ENCODE results near the gene HIVEP3. TPM values are rescaled to one million over a fixed set of nuclear protein-coding genes. Genes with fewer than 3 reads are reported as not detected.

The HIVEP3 gene
- total RNA-seq, 2 experiments from 2014 or later: 25.3 to 26.2 TPM

DNA sequence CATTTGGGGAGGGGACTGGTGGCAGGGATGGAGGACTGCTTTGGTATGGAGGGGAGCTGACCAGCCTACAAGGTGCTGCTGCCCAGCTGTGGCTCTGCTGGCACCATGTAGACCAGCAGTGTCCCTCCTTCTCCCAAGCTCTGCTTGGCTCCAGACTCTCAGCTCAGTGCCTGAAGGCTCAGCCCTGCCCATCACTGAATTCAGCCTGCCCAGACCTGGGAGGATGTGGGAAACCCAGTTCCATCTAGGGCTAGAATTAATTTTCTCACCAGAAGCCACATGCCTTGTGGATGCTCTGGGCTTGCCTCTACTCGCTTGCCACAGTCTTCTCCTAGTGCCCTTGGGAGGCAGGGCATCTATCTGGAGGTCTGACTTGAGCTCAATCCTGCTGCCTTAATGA, 239.2 kb downstream of the HIVEP3 start:
- H3K36me3 Mint-ChIP-seq: no peaks in the 10 kb centered on the region
- no peaks in the 10 kb centered on the region for H3K9me3 Mint-ChIP-seq
- no peaks in the 10 kb centered on the region for H3K27me3 Mint-ChIP-seq
- intact Hi-C loops (cut with micrococcal nuclease): no loop called here
- POLR2A ChIA-PET: interaction anchor here (0.9 kb wide), 1 partner anchor 18 kb away, joined by 3 read pairs; no protein-coding TSS in a partner anchor
- no peak for DNase-seq
- no peak overlapping the region for H3K4me3 Mint-ChIP-seq
- H3K27ac Mint-ChIP-seq: no peak overlapping the region
- peaks cover 63% of the 10 kb centered on the region for H3K4me1 Mint-ChIP-seq (ENCODE audit: low read depth)
- CTCF ChIA-PET: no interaction called here

DNA sequence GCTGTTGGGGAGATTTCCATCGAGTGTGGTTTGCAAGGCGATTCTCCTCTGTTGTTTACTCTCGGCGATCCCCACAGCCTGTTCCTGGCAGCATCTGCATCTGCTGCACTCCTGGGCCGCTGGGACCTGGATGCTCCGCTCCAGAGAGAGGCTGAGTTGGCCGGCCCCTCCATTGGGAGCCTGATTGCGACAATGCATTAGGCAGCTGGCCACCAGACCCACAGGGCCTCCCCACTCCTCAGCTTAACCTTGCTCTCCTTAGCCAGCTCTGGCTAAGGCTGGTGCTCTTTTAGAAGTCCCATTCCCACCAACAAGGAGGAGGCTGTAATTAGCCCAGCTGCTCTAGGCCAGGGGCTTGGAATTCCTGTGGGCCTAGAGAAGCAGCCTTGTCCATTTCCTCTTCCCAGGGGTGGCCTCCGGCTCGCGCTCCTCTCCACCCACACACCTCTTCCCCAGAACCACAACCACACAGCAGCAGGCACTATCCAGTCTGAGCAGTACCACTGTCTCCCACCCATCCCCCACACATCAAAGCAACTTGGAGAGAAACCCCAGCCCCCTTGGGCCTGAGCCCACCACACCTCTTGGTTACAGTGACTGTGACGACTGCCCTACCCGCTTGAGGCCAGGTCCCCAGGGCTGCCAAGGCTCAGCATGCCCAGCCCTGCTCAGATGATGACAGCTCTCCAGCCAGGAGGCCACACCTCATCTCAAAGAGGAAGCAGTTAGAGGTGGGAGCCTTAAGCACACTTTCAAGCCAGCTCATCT, 240.4 kb downstream of the HIVEP3 start:
- peak; percentile 41 for DNase-seq
- CTCF ChIA-PET: interaction anchor here (1.5 kb wide), 1 partner anchor 134 kb away, joined by 3 read pairs; no protein-coding TSS in a partner anchor
- H3K4me3 Mint-ChIP-seq: peak overlapping the region; percentile 4

GRCh38 chr1:41677620-41678019, 241.1 kb downstream of the HIVEP3 start:
- H3K4me1 Mint-ChIP-seq (ENCODE audit: low read depth): peaks cover 63% of the 10 kb centered on the region
- intact Hi-C loops (cut with micrococcal nuclease): no loop called here
- peak overlapping the region; percentile 6 for H3K27ac Mint-ChIP-seq
- H3K27me3 Mint-ChIP-seq: no peaks in the 10 kb centered on the region
- no peak overlapping the region for H3K4me3 Mint-ChIP-seq
- DNase-seq: no peak
- no peaks in the 10 kb centered on the region for H3K9me3 Mint-ChIP-seq
- no peaks in the 10 kb centered on the region for H3K36me3 Mint-ChIP-seq
- CTCF ChIA-PET: interaction anchor here (1.5 kb wide), 1 partner anchor 135 kb away, joined by 3 read pairs; no protein-coding TSS in a partner anchor
- POLR2A ChIA-PET: interaction anchor here (0.9 kb wide), 1 partner anchor 17 kb away, joined by 3 read pairs; no protein-coding TSS in a partner anchor

More for the DNA sequence above, 240.4 kb downstream of the HIVEP3 start:
- intact Hi-C loops (cut with micrococcal nuclease): no loop called here
- Mint-ChIP-seq H3K27me3 (no peaks in the 10 kb centered on the region), H3K36me3 (no peaks in the 10 kb centered on the region), H3K27ac (peak overlapping the region; percentile 28), H3K4me1 (ENCODE audit: low read depth) (peaks cover 63% of the 10 kb centered on the region), H3K9me3 (no peaks in the 10 kb centered on the region)
- POLR2A ChIA-PET: interaction anchor here (0.5 kb wide), 1 partner anchor 776 kb away, joined by 4 read pairs; no protein-coding TSS in a partner anchor

DNA sequence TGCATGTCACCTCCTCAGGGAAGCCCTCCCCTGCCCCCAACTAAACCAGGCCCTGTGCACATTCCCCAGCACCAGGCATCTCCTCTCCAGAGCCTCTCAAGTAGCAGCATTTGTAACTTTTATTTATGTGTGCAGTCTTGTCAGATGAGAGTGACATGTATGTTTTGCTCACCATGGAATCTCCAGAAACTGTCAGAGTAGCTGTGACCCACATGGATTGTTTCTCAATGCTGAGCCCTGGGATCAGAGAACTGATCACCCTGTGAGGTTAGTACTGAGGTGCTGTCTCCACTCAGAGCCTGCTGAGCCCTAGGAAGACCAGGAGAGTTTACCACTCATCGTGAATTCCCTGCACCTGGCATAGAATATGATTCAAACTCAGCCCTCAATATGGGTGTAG, 243.3 kb downstream of the HIVEP3 start:
- no peak for DNase-seq
- POLR2A ChIA-PET: interaction anchor here (1.0 kb wide), 1 partner anchor 8 kb away, joined by 4 read pairs; no protein-coding TSS in a partner anchor
- Mint-ChIP-seq H3K4me3 (no peak overlapping the region), H3K27ac (no peak overlapping the region), H3K27me3 (no peaks in the 10 kb centered on the region), H3K9me3 (no peaks in the 10 kb centered on the region), H3K36me3 (no peaks in the 10 kb centered on the region), H3K4me1 (ENCODE audit: low read depth) (peaks cover 84% of the 10 kb centered on the region)
- intact Hi-C loops (cut with micrococcal nuclease): no loop called here
- CTCF ChIA-PET: no interaction called here

DNA sequence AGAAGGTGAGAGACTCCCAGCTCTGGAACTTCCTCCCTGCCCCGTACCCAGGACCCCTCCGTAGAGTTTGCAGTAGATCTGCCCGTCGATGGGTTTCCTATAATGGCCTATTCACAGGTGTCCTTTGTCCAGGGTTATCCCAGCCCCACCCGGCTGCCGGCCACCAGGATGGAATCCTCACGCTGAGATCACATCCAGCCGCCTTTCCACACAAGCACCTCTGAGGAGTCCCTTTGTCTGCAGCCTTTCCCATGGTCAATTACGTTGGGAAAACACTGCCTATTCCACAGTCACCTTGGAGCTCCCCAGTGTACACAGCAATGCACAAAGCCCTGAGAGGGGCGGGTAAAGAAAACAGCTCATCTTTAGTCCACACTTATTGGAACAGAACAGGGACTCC, 244.2 kb downstream of the HIVEP3 start:
- no peak overlapping the region for H3K4me3 Mint-ChIP-seq
- H3K27me3 Mint-ChIP-seq: no peaks in the 10 kb centered on the region
- H3K36me3 Mint-ChIP-seq: no peaks in the 10 kb centered on the region
- CTCF ChIA-PET: interaction anchor here (1.3 to 1.4 kb wide), 2 partner anchors 34 to 80 kb away, joined by 4 to 7 read pairs; no protein-coding TSS in a partner anchor
- DNase-seq: no peak
- peaks cover 93% of the 10 kb centered on the region for H3K4me1 Mint-ChIP-seq (ENCODE audit: low read depth)
- H3K27ac Mint-ChIP-seq: no peak overlapping the region
- POLR2A ChIA-PET: interaction anchor here (1.3 to 4.3 kb wide), 3 partner anchors 12 to 75 kb away, joined by 3 to 40 read pairs (median 6); no protein-coding TSS in a partner anchor
- no peaks in the 10 kb centered on the region for H3K9me3 Mint-ChIP-seq
- intact Hi-C loops (cut with micrococcal nuclease): no loop called here

DNA sequence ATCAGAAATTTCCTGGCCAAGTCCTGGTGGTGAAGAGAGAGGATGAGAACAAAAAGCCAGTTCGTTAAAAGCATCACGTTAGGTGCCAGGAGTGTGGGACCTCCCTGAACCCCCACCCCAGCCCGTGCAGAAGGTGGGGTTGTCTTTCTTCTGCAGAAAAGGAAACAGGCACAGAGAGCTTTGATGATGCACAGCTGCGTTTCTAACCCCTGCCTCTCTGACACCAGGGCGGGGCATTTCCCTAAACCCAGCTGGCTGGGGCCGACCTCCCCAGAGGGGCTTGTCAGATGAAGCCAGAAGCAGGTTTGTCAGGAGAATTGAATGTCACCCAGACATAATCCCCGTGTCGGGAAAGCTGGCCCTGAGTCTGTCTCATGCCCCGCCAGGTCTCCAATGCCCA, 244.9 kb downstream of the HIVEP3 start:
- H3K27ac Mint-ChIP-seq: peak overlapping the region; percentile 76
- H3K36me3 Mint-ChIP-seq: no peaks in the 10 kb centered on the region
- CTCF ChIA-PET: interaction anchor here (1.0 to 2.4 kb wide), 10 partner anchors 9 to 158 kb away, joined by 3 to 7 read pairs (median 4); no protein-coding TSS in a partner anchor
- POLR2A ChIA-PET: interaction anchor here (0.6 to 4.3 kb wide), 8 partner anchors 11 to 78 kb away, joined by 3 to 40 read pairs (median 4); no protein-coding TSS in a partner anchor
- peaks cover 94% of the 10 kb centered on the region for H3K4me1 Mint-ChIP-seq (ENCODE audit: low read depth)
- peak overlapping the region; percentile 53 for H3K4me3 Mint-ChIP-seq
- DNase-seq: peak; percentile 67
- H3K27me3 Mint-ChIP-seq: no peaks in the 10 kb centered on the region
- intact Hi-C loops (cut with micrococcal nuclease): no loop called here
- H3K9me3 Mint-ChIP-seq: no peaks in the 10 kb centered on the region

DNA sequence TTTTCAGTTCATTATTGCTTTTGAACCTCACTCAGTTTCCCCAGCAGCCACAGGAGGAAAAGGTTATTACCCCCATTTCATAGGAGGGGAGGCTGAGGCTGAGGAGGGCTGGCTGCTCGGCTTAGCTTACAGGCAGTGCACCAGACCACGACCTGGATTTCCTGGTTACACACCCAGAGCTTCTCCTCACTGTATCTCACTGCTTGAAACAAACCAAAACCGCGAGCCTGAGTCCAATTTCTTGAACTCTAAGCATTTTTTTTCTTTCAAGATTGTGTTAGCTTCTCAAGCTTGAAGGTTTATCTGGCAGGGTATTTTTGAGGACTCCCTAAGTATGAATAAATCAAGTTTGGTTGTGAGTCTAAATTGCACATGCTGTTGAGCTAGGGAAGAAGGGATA, 245.3 kb downstream of the HIVEP3 start:
- Mint-ChIP-seq H3K4me1 (ENCODE audit: low read depth) (peaks cover 94% of the 10 kb centered on the region), H3K27ac (peak overlapping the region; percentile 76), H3K27me3 (no peaks in the 10 kb centered on the region), H3K9me3 (no peaks in the 10 kb centered on the region), H3K4me3 (peak overlapping the region; percentile 53), H3K36me3 (no peaks in the 10 kb centered on the region)
- CTCF ChIA-PET: interaction anchor here (0.6 to 2.4 kb wide), 12 partner anchors 9 to 157 kb away, joined by 3 to 7 read pairs (median 4); no protein-coding TSS in a partner anchor
- POLR2A ChIA-PET: interaction anchor here (0.6 to 4.3 kb wide), 8 partner anchors 9 to 78 kb away, joined by 3 to 40 read pairs (median 5); no protein-coding TSS in a partner anchor
- DNase-seq: peak; percentile 72
- intact Hi-C loops (cut with micrococcal nuclease): no loop called here

DNA sequence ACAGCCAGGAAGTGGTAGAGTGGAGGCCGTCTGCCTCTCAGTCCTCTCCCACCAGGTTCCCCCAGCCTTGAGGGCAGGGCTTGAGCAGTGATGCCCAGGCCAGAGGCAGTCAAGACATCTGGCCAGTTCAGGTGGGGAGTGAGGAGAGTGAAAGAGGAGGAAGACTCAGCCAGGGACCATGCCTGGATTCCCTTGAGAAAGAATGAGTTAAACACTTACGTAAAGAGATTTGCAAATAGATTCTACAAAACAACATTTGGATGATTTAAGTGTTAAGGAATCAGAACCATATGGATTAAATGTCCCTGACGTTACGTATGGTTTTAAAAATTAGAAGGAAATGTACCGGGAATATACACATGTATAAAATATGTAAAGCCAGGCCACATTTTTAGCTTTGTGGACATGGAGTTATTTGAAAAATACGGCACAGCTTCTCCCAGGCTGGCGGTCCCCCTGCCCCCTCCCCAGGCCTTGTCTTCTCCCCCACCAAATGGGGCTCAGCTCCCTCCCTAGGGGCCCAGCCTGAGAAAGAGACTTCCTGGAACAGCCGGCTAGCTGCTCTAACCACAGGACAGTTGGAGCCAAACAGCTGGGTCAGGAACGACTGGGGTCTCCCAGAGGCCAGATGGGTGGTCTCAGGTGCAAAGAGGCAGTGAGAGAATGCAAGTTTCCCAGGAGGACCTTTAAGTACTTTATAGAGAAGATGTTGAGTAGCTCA, 245.9 kb downstream of the HIVEP3 start:
- H3K36me3 Mint-ChIP-seq: no peaks in the 10 kb centered on the region

GRCh38 chr1:41672173-41672572, 246.5 kb downstream of the HIVEP3 start:
- intact Hi-C loops (cut with micrococcal nuclease): no loop called here
- Mint-ChIP-seq H3K9me3 (no peaks in the 10 kb centered on the region), H3K27ac (peak overlapping the region; percentile 76), H3K36me3 (no peaks in the 10 kb centered on the region), H3K27me3 (no peaks in the 10 kb centered on the region), H3K4me1 (ENCODE audit: low read depth) (peaks cover 94% of the 10 kb centered on the region), H3K4me3 (peak overlapping the region; percentile 30)
- ChIA-PET CTCF (interaction anchor here (2.4 kb wide), 1 partner anchor 156 kb away, joined by 7 read pairs; no protein-coding TSS in a partner anchor), POLR2A (interaction anchor here (1.9 to 4.3 kb wide), 4 partner anchors 9 to 67 kb away, joined by 5 to 40 read pairs (median 10); no protein-coding TSS in a partner anchor)
- no peak for DNase-seq

More for the DNA sequence above, 245.9 kb downstream of the HIVEP3 start:
- H3K4me3 Mint-ChIP-seq: peak overlapping the region; percentile 53
- peak overlapping the region; percentile 76 for H3K27ac Mint-ChIP-seq
- no peak for DNase-seq
- intact Hi-C loops (cut with micrococcal nuclease): no loop called here
- H3K27me3 Mint-ChIP-seq: no peaks in the 10 kb centered on the region
- no peaks in the 10 kb centered on the region for H3K9me3 Mint-ChIP-seq
- ChIA-PET POLR2A (interaction anchor here (1.1 to 4.3 kb wide), 7 partner anchors 9 to 79 kb away, joined by 3 to 40 read pairs (median 6); no protein-coding TSS in a partner anchor), CTCF (interaction anchor here (0.6 to 2.4 kb wide), 12 partner anchors 10 to 157 kb away, joined by 3 to 7 read pairs (median 4); no protein-coding TSS in a partner anchor)
- peaks cover 94% of the 10 kb centered on the region for H3K4me1 Mint-ChIP-seq (ENCODE audit: low read depth)

GRCh38 chr1:41671116-41671755, 247.5 kb downstream of the HIVEP3 start:
- intact Hi-C loops (cut with micrococcal nuclease): no loop called here
- DNase-seq: no peak
- no peak overlapping the region for H3K4me3 Mint-ChIP-seq
- peak overlapping the region; percentile 76 for H3K27ac Mint-ChIP-seq
- H3K9me3 Mint-ChIP-seq: no peaks in the 10 kb centered on the region
- POLR2A ChIA-PET: interaction anchor here (1.1 to 4.3 kb wide), 3 partner anchors 8 to 70 kb away, joined by 4 to 40 read pairs (median 5); no protein-coding TSS in a partner anchor
- H3K27me3 Mint-ChIP-seq: no peaks in the 10 kb centered on the region
- H3K36me3 Mint-ChIP-seq: no peaks in the 10 kb centered on the region
- H3K4me1 Mint-ChIP-seq (ENCODE audit: low read depth): peaks cover 95% of the 10 kb centered on the region
- CTCF ChIA-PET: interaction anchor here (0.6 to 1.3 kb wide), 2 partner anchors 71 to 141 kb away, joined by 3 read pairs; no protein-coding TSS in a partner anchor

All from activated CD4-positive, alpha-beta memory T cell treated with anti-CD3 and anti-CD28 coated beads for 36 hours (primary cell).